ENCODE results near the gene JAZF1.
"Not testable (repeated sequence)": the region's sequence is repeated elsewhere in the genome, so short reads cannot be mapped to it uniquely, and the experiment has no call there.

Gene JAZF1

DNA sequence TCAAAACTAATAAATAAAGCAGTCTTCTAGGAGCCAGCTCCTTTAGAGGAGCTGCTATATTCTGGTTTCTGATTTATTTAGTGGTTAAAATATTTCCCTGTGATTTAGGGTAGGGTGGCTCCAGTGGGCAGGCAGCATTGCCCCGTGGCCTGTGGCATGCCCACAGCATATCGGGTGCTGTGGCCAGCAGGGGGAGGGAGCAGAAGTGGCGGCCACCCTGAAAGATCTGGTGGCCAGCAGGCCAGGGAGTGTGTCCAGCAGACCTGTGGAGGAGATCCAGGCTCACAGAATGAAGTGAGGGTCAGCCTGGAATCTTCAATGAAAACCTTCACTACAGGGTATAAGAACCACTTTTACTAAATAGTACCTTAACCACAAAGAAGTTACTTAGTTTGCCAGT, 251.5 kb downstream of the JAZF1 start:
- DNase-seq: no peak

GRCh38 chr7:27928001-27928400, 252.6 kb downstream of the JAZF1 start:
- DNase-seq: no peak

GRCh38 chr7:27925573-27926201, 254.9 kb downstream of the JAZF1 start:
- no peak for DNase-seq

GRCh38 chr7:27923642-27923980, 257.0 kb downstream of the JAZF1 start:
- DNase-seq: peak; percentile 67

GRCh38 chr7:27922907-27923641, 257.5 kb downstream of the JAZF1 start:
- DNase-seq: peak; percentile 67

DNA sequence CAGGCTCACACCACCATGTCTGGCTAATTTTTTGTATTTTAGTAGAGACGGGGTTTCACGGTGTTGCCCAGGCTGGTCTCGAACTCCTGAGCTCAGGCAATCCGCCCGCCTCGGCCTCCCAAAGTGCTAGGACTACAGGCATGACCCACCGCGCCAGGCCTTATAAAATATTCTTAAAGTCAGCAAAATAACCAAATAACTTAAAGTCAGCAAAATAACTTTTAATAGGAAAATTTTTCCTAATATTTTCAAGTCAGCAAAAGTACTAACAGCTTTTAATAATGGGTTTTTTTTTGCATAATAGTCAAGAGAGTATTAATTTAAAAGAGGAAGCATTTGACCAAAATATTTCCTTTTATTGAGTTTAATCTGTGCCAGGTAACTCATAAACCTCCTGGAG, 258.2 kb downstream of the JAZF1 start:
- not testable (repeated sequence) for DNase-seq

DNA sequence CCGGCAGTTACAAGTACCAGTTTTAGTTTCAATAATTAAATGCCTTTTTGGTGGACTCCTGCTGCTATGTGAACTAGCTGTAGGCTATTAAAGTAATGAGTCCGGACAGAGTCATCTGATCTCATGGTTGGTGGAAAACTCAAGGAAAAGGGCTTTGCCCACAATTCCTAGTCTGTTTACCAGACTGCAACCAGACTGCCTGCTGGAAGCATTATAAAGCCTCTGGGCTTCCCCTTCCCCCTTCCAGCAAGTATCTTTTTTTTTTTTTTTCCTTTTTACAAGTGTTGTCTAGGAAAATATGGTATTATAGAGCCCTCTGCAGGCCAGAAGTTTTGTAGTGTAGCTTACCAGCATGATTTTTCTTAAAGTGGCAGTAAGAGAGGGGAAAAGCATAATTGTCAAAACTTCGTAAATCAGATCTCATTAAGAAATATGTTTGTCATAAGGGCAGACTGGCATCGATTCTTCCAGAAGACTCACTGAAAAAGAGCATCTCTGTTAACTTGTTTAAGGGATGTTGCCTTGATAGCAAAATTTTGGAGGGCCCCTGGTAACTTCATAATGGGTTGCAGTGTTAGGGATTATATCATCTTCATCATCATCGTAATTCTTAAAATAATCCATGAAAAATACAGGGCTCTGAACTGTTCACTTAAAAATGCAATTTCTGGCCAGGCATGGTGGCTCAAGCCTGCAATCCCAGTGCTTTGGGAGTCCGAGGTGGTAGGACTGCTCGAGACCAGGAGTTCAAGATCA, 259.3 kb downstream of the JAZF1 start:
- peak; percentile 62 for DNase-seq

GRCh38 chr7:27920281-27920946, 260.2 kb downstream of the JAZF1 start:
- no peak for DNase-seq

DNA sequence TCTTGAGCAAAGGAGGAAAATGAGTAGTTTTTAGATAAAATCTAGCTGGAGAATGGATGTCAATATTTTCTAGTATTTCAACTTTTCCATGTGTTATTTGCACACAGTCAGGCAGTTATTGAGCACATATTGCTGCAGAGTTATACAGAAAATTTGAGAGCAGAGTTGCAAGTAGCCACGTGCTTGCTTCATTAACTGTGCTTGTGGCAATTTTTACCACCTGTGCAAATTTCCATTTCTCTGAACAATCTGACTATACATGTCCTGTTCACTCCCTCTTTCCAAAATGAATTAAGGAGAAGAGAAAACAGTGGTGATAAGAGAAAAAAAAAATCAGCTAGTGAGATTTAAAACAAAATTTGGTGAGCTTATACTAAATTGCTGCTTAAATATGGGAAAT, 262.1 kb downstream of the JAZF1 start:
- DNase-seq: no peak

GRCh38 chr7:27917774-27918314, 262.8 kb downstream of the JAZF1 start:
- DNase-seq: no peak

DNA sequence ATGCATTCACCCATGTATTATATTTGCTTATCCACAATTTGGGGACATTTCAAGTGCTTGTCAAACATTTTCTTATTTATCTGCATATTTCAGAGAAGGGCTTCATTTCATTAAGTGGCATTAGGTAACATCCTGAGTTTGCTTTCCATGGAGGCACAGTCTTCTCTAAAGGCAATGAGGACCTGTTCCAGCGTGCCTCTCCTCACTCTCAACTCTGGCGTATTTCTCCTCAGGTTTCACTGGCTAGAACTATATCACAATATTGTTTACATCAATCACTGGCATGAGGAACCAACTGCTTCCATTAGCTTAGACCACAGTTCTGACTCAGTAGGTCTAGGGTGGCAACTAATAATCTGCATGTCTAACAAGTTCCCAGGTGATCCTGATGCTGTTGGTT, 263.5 kb downstream of the JAZF1 start:
- DNase-seq: no peak

DNA sequence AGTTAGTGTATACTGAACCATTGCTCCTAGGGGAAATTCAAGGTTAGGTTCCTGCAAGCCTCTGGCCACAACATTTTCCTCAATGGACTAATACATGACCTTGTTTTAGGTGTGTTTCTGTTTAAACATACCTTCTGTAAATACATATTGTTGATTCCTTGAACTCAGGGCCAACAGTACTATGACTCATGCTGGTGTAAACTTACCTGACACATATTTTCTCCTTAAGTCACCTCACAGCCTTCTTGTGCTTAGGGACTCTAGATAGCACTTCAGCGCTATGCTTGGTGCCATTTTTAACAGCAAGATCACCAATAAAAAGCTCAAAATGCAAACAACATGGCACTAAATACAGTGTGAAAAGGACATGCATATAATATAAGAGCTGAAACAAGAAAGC, 264.2 kb downstream of the JAZF1 start:
- DNase-seq: no peak

DNA sequence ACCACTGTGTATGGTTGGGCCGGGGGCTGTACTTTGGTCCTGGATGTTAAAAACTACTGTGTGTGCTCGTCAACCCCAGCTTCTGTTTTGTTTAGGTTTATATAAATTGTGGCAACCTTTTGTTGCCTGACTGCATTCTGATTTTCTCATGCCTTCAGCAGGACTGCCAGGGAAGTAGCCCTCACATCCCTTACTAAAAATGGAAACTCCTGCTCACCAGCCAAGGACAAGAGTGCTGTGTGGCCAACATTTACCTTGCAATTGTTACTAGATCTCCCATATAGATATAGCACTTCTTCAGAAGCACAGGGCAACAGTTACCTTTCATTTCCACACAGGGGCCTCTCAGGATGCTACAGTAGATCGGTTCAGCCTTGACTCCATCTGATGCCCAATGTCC, 266.2 kb downstream of the JAZF1 start:
- DNase-seq: no peak

DNA sequence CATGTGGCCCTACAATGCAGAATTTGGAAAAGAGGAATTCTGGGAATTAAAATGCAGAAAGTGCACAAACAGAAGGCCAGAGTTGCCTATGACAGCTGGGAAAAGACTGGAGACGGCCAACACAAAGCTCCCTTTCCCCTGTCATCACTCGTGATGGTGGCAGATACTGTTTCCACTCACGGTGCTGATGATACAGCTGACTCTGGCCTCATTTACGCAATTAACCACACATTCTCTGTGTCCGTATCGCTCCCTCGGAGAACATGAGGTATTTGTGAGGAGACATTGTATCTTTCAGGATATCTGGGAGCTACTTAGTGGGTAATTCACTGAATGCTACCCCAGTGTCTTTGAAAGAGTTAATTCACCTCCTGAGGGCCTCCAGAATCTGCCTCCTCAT, 267.8 kb downstream of the JAZF1 start:
- no peak for DNase-seq

DNA sequence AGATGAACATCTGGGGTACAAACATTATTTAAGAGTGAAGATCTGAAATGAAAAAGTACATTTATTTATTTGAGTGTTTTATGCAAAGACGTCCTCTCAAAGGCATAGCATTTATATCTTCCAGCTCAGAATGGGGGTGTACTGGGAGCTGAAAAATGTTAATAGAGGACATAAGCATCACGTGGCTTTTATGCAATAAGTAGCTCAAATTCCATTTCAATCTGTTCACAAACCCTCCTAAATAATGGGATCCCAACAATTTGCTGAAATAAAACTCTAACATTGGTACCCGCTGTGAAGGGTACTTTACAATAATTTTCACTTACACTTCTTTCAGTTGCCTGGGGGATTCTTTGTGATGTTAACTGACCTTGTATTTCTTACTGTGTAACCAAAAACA, 268.7 kb downstream of the JAZF1 start:
- DNase-seq: no peak

DNA sequence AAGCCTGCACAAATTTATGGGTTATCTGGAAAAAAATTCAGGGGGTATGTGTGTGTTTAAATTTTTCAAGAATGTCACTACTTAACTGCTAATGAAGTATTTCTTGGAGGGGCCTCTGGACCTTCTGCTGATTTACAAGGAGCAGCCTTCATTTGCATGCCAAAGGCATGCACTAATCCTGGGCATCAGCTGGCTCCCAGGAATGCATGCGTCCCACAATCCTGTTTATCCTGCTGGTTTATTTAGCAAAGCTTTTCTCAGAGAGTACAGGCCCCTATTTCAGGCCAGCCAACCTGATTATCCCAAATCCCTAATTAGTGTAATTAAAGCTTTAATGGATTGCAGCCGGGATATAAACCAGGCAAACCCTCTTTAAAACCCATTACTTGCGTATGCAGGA, 270.3 kb downstream of the JAZF1 start:
- DNase-seq: no peak

DNA sequence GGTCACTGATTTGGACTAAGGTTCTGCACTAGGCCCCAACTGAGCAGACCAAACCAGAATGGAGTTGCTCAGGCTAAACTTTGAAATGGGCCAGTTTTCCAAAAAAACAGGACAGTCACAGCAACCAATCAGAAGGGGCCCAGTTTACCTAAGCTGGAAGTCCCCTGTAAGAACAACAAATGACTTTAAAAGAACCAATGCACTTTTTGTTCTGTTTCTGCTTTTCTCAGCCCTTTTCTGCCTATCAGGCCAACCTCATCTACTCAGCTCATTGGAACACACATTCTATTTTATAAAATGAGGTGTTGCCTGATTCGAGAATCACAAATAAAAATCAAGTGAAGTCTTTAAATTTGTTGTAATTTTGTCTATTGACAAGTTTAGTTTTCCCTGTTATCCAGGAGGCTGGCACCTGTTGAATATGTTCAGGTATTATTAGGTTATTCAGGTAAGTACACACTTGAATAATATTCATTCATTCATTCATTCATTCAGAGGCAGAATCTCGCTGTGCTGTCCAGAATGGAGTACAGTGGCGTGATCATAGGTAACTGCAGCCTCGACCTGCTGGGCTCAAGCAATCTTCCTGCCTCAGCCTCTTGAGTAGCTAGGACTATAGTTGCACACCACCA, 271.9 kb downstream of the JAZF1 start:
- DNase-seq: no peak

- DNase-seq: no peak
Observed at GRCh38 chr7:27906385-27907091, 274.1 kb downstream of the JAZF1 start.

DNA sequence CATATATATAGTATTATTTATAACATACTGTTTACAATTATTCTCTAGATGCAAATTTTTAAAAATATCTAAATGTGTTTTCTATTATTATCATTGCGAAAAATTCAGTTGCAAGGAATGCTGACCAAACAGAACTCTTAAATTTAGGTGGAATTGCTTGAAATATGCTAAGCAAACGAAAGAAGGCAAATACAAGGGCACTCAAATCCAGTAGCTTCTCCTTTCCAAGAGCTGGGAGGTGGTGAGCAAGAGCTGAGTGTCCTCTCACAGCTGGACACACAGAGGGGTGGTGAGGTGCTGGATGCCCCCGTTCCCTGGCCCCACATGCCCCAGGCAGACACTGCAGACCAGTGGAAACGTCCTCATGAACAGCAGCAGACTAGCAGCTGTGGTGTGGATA, 274.6 kb downstream of the JAZF1 start:
- no peak for DNase-seq

DNA sequence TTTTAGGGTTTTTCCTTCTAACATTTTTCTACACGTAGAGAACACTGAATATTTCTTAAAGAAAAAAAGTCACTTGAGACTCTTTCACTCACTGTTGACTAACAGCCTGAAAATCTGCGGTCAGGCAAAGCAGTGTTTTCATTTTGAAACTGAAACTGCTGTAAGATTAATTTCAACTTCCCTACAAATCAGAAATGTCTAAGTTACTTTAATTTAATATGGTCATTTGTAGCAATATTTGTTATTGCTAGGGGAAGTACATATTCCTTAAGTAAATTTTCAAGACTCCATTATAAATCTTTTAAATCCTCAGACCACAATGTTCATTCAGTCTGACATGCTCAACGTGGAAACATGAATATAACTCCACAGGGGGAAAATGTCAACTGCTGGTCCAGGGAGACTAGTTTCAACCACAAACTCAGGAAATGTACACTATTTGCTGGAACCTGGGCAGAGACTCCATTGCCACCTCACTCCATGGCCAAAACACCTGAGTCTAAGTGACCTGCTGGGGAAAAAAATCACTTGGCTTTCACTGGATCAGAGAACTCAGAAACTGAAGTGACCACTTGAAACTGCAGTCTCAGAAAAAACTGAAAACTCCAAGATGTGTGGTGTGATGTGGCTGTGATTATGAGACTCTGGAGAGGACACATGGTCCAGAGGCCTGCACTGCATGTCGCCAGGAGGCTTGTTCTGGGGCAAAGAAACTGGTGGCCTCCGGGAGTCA, 279.4 kb downstream of the JAZF1 start:
- no peak for DNase-seq

GRCh38 chr7:27900006-27900405, 280.6 kb downstream of the JAZF1 start:
- no peak for DNase-seq

DNA sequence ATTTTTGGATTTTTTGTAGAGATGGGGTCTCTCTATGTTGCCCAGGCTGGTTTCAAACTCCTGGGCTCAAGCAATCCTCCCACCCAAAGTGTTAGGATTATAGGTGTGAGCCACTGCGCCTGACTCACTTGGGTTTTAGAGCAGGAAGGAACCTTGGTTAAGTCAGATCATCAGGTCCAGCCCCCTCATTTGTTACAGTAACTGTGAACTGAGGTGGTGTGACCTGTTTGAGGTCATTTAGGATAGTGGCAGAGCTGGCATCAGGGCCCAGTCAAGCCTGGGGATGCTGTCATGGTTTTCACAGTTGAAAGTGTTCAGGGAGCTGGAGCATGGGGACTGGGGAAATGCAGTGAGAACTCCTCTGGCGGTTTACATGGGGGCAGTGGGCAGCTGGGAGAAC, 281.0 kb downstream of the JAZF1 start:
- DNase-seq: no peak

Data from NCI-H524 treated with DMSO at 0.1 percent for 48 hours (cell line).